ENCODE measurements around the gene GLG1. TPM values are rescaled to one million over a fixed set of nuclear protein-coding genes. Genes with fewer than 3 reads are reported as not detected.

GLG1 gene
- total RNA-seq, 1 donor from 2014 or later: 276 TPM

GRCh38 chr16:74574146-74574545 lies 32.8 kb downstream of the GLG1 start:
- DNase-seq (ENCODE audit: low spot score): no peak
- H3K36me3 Mint-ChIP-seq (ENCODE audit: low read depth): no peaks in the 10 kb centered on the region
- H3K9me3 Mint-ChIP-seq (ENCODE audit: low read depth): no peaks in the 10 kb centered on the region
- H3K27ac Mint-ChIP-seq (ENCODE audit: unreplicated experiment): no peak overlapping the region
- peaks cover 51% of the 10 kb centered on the region for H3K4me1 Mint-ChIP-seq (ENCODE audit: low read depth)
- no peaks in the 10 kb centered on the region for H3K27me3 Mint-ChIP-seq (ENCODE audit: low read depth)
- H3K4me3 Mint-ChIP-seq (ENCODE audit: unreplicated experiment): no peak overlapping the region
- TF ChIP-seq, protein P1, sequence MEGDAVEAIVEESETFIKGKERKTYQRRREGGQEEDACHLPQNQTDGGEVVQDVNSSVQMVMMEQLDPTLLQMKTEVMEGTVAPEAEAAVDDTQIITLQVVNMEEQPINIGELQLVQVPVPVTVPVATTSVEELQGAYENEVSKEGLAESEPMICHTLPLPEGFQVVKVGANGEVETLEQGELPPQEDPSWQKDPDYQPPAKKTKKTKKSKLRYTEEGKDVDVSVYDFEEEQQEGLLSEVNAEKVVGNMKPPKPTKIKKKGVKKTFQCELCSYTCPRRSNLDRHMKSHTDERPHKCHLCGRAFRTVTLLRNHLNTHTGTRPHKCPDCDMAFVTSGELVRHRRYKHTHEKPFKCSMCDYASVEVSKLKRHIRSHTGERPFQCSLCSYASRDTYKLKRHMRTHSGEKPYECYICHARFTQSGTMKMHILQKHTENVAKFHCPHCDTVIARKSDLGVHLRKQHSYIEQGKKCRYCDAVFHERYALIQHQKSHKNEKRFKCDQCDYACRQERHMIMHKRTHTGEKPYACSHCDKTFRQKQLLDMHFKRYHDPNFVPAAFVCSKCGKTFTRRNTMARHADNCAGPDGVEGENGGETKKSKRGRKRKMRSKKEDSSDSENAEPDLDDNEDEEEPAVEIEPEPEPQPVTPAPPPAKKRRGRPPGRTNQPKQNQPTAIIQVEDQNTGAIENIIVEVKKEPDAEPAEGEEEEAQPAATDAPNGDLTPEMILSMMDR (IDR thresholded peaks at IDR 0.05): no peak

- DNase-seq (ENCODE audit: low spot score): no peak
- TF ChIP-seq, protein P1 (IDR thresholded peaks at IDR 0.05): no peak
- Mint-ChIP-seq H3K27me3 (ENCODE audit: low read depth) (no peaks in the 10 kb centered on the region), H3K4me1 (ENCODE audit: low read depth) (peaks cover 51% of the 10 kb centered on the region), H3K4me3 (ENCODE audit: unreplicated experiment) (no peak overlapping the region), H3K27ac (ENCODE audit: unreplicated experiment) (no peak overlapping the region), H3K36me3 (ENCODE audit: low read depth) (no peaks in the 10 kb centered on the region), H3K9me3 (ENCODE audit: low read depth) (no peaks in the 10 kb centered on the region)
Measured at GRCh38 chr16:74573622-74574021, 33.3 kb downstream of the GLG1 start.

- TF ChIP-seq, protein P1 (IDR thresholded peaks at IDR 0.05): no peak
- no peak for DNase-seq (ENCODE audit: low spot score)
- no peaks in the 10 kb centered on the region for H3K27me3 Mint-ChIP-seq (ENCODE audit: low read depth)
- no peak overlapping the region for H3K27ac Mint-ChIP-seq (ENCODE audit: unreplicated experiment)
- no peaks in the 10 kb centered on the region for H3K36me3 Mint-ChIP-seq (ENCODE audit: low read depth)
- H3K9me3 Mint-ChIP-seq (ENCODE audit: low read depth): no peaks in the 10 kb centered on the region
- peaks cover 54% of the 10 kb centered on the region for H3K4me1 Mint-ChIP-seq (ENCODE audit: low read depth)
- no peak overlapping the region for H3K4me3 Mint-ChIP-seq (ENCODE audit: unreplicated experiment)
Measured at GRCh38 chr16:74570412-74571301, 36.3 kb downstream of the GLG1 start.

- H3K4me1 Mint-ChIP-seq (ENCODE audit: low read depth): peaks cover 62% of the 10 kb centered on the region
- H3K9me3 Mint-ChIP-seq (ENCODE audit: low read depth): no peaks in the 10 kb centered on the region
- no peak overlapping the region for H3K4me3 Mint-ChIP-seq (ENCODE audit: unreplicated experiment)
- peak overlapping the region; percentile 29 for H3K27ac Mint-ChIP-seq (ENCODE audit: unreplicated experiment)
- no peak for DNase-seq (ENCODE audit: low spot score)
- TF ChIP-seq, protein P1 (IDR thresholded peaks at IDR 0.05): no peak
- no peaks in the 10 kb centered on the region for H3K36me3 Mint-ChIP-seq (ENCODE audit: low read depth)
- H3K27me3 Mint-ChIP-seq (ENCODE audit: low read depth): no peaks in the 10 kb centered on the region
Measured at GRCh38 chr16:74568961-74569631, 37.8 kb downstream of the GLG1 start.

GRCh38 chr16:74567901-74568300 lies 39.0 kb downstream of the GLG1 start:
- H3K36me3 Mint-ChIP-seq (ENCODE audit: low read depth): no peaks in the 10 kb centered on the region
- no peaks in the 10 kb centered on the region for H3K9me3 Mint-ChIP-seq (ENCODE audit: low read depth)
- TF ChIP-seq, protein P1 (IDR thresholded peaks at IDR 0.05): no peak
- H3K27ac Mint-ChIP-seq (ENCODE audit: unreplicated experiment): no peak overlapping the region
- no peaks in the 10 kb centered on the region for H3K27me3 Mint-ChIP-seq (ENCODE audit: low read depth)
- DNase-seq (ENCODE audit: low spot score): no peak
- peaks cover 68% of the 10 kb centered on the region for H3K4me1 Mint-ChIP-seq (ENCODE audit: low read depth)
- no peak overlapping the region for H3K4me3 Mint-ChIP-seq (ENCODE audit: unreplicated experiment)
